Mesenchymal stem cell (in vitro differentiated cells and primary cell): Measurements from ENCODE around the gene TLN1.
A peak's percentile ranks its signal among the peaks of the same experiment; 100 is the strongest.

ENCODE experiments used
- DNase-seq: peaks from one replicate; pipeline ENCODE4 v3.0.0-alpha.2; 2013
- H2AFZ ChIP-seq: one replicate; pipeline ENCODE4 v1.6.1; 2013; ENCODE audit warnings: low read depth, mild to moderate bottlenecking, control low read depth, inconsistent platforms, low read length, moderate library complexity
- H2AK5ac ChIP-seq: 2 replicates; pipeline ENCODE4 v1.6.1; 2013; ENCODE audit warnings: low read length, moderate library complexity, mild to moderate bottlenecking, inconsistent platforms; ENCODE audit not compliant: severe bottlenecking
- H2BK120ac ChIP-seq: one replicate; pipeline ENCODE4 v1.6.1; 2013; ENCODE audit warnings: low read depth, mild to moderate bottlenecking, inconsistent platforms, low read length, moderate library complexity
- H2BK12ac ChIP-seq, 2 experiments: one replicate each; pipeline ENCODE4 v1.6.1; 2013; ENCODE audit warnings: inconsistent platforms in 2 of 2, low read length in 2 of 2, mild to moderate bottlenecking in 2 of 2, moderate library complexity in 2 of 2, control low read depth in 1 of 2
- H2BK15ac ChIP-seq: one replicate; pipeline ENCODE4 v1.6.1; 2013; ENCODE audit warnings: mild to moderate bottlenecking, low read depth, inconsistent platforms; ENCODE audit not compliant: poor library complexity, severe bottlenecking
- H2BK5ac ChIP-seq: 2 replicates; pipeline ENCODE4 v1.6.1; 2013; ENCODE audit warnings: low read depth, mild to moderate bottlenecking, low read length, control low read depth, inconsistent platforms; ENCODE audit not compliant: poor library complexity, severe bottlenecking
- H3K14ac ChIP-seq, 2 experiments: one replicate each; pipeline ENCODE4 v1.6.1; 2013; ENCODE audit warnings: inconsistent platforms in 2 of 2, low read length in 2 of 2, control low read depth in 1 of 2, mild to moderate bottlenecking in 1 of 2, moderate library complexity in 1 of 2
- H3K18ac ChIP-seq, 2 experiments: one replicate each; pipeline ENCODE4 v1.6.1; 2013; ENCODE audit warnings: inconsistent platforms in 2 of 2, low read length in 2 of 2, control low read depth in 1 of 2, low read depth in 1 of 2, mild to moderate bottlenecking in 1 of 2
- H3K23ac ChIP-seq, 2 experiments: one replicate each; pipeline ENCODE4 v1.6.1; 2013; ENCODE audit warnings: inconsistent platforms in 2 of 2, low read length in 2 of 2, mild to moderate bottlenecking in 2 of 2, moderate library complexity in 2 of 2, control low read depth in 1 of 2
- H3K27ac ChIP-seq: 2 replicates; pipeline ENCODE4 v1.5.1; 2013; ENCODE audit warnings: mild to moderate bottlenecking, moderate library complexity, low read length, control low read depth, inconsistent platforms; ENCODE audit not compliant: poor library complexity, severe bottlenecking
- H3K27me3 ChIP-seq, 2 experiments: 2 replicates each; pipeline versions ENCODE4 v1.6.1 to v1.7.0; 2013; ENCODE audit warnings: low read length in 2 of 2, mild to moderate bottlenecking in 2 of 2, moderate library complexity in 2 of 2, control low read depth in 1 of 2, inconsistent platforms in 1 of 2; ENCODE audit not compliant: control insufficient read depth in 1 of 2, insufficient read depth in 1 of 2
- H3K36me3 ChIP-seq, 2 experiments: 2 replicates each; pipeline versions ENCODE4 v1.6.1 to v1.7.0; 2013; ENCODE audit warnings: low read length in 2 of 2, control low read depth in 1 of 2, inconsistent platforms in 1 of 2, low read depth in 1 of 2, mild to moderate bottlenecking in 1 of 2; ENCODE audit not compliant: insufficient read depth in 2 of 2, control insufficient read depth in 1 of 2
- H3K4ac ChIP-seq, 2 experiments: one replicate each; pipeline ENCODE4 v1.6.1; 2013; ENCODE audit warnings: inconsistent platforms in 2 of 2, low read length in 2 of 2, mild to moderate bottlenecking in 2 of 2, moderate library complexity in 2 of 2, control low read depth in 1 of 2, low read depth in 1 of 2
- H3K4me1 ChIP-seq: 2 replicates; pipeline ENCODE4 v1.6.1; 2013; ENCODE audit warnings: low read depth, low read length, control low read depth; ENCODE audit not compliant: control insufficient read depth, insufficient read depth
- H3K4me2 ChIP-seq: 2 replicates; pipeline ENCODE4 v1.6.1; 2013; ENCODE audit warnings: low read length, mild to moderate bottlenecking, inconsistent platforms; ENCODE audit not compliant: poor library complexity, severe bottlenecking
- H3K4me3 ChIP-seq, 2 experiments: 2 replicates each; pipeline versions ENCODE4 v1.5.1 to v1.7.0; 2013; ENCODE audit warnings: low read length in 2 of 2, mild to moderate bottlenecking in 2 of 2, control low read depth in 1 of 2, low read depth in 1 of 2; ENCODE audit not compliant: insufficient read depth in 1 of 2
- H3K79me1 ChIP-seq: replicated peaks from 2 replicates; pipeline ENCODE4 v1.6.1; 2013; ENCODE audit warnings: mild to moderate bottlenecking, control low read depth, low read length, inconsistent platforms; ENCODE audit not compliant: poor library complexity, severe bottlenecking
- H3K9ac ChIP-seq: 2 replicates; pipeline ENCODE4 v1.7.0; 2013; ENCODE audit warnings: mild to moderate bottlenecking, low read length, moderate library complexity
- H3K9me3 ChIP-seq: 2 replicates; pipeline ENCODE4 v1.7.0; 2013; ENCODE audit warnings: mild to moderate bottlenecking, low read length; ENCODE audit not compliant: control insufficient read depth
- H4K8ac ChIP-seq: one replicate; pipeline ENCODE4 v1.6.1; 2013; ENCODE audit warnings: inconsistent platforms, mild to moderate bottlenecking, low read length, moderate library complexity
- H4K91ac ChIP-seq: one replicate; pipeline ENCODE4 v1.6.1; 2013; ENCODE audit warnings: mild to moderate bottlenecking, low read length, inconsistent platforms
- WGBS: methylation state at CpG from one replicate; pipeline ENCODE4 v1.1.7; 2013; ENCODE audit warnings: mixed read lengths; 5-methylcytosine and 5-hydroxymethylcytosine counted together

Gene TLN1

DNA sequence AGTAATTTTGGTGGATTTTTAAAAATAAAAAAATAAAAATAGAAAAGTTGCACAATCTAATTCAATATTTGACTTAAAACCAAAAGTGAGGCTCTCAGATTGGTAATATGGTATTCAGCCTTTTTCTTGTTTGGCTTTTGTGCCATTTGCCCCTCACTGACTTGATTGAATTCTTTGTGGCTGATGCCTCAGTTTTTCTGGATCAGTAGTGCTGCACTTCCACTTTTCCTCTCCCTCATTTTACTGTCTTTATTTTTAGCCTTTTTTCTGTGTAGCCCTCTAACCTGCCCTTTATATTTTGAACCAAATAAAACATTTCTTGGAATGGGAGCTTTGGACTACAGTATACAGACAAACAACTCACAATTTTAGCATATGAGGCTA, 25.9 kb upstream of the TLN1 start:
- Histone ChIP-seq H3K9ac (no peak overlapping the region), H3K27ac (peak overlapping the region; percentile 46), H3K4me3 (no peak overlapping the region), H2BK5ac (no peak overlapping the region), H2AFZ (no peak overlapping the region), H2AK5ac (no peak overlapping the region), H3K18ac (no peak overlapping the region), H3K14ac (no peak overlapping the region), H3K4me1 (peaks cover 28% of the 10 kb centered on the region), H3K23ac (no peak overlapping the region), H2BK120ac (no peak overlapping the region), H2BK12ac (no peak overlapping the region), H3K4me2 (no peak overlapping the region), H3K4ac (no peak overlapping the region), H3K27me3 (no peaks in the 10 kb centered on the region), H3K36me3 (peaks cover 17 to 26% of the 10 kb centered on the region in 2 experiments), H3K9me3 (no peaks in the 10 kb centered on the region), H4K91ac (no peak overlapping the region), H2BK15ac (no peak overlapping the region), H3K79me1 (peaks cover 18% of the 10 kb centered on the region), H4K8ac (no peak overlapping the region)
- DNase-seq, result no peak

DNA sequence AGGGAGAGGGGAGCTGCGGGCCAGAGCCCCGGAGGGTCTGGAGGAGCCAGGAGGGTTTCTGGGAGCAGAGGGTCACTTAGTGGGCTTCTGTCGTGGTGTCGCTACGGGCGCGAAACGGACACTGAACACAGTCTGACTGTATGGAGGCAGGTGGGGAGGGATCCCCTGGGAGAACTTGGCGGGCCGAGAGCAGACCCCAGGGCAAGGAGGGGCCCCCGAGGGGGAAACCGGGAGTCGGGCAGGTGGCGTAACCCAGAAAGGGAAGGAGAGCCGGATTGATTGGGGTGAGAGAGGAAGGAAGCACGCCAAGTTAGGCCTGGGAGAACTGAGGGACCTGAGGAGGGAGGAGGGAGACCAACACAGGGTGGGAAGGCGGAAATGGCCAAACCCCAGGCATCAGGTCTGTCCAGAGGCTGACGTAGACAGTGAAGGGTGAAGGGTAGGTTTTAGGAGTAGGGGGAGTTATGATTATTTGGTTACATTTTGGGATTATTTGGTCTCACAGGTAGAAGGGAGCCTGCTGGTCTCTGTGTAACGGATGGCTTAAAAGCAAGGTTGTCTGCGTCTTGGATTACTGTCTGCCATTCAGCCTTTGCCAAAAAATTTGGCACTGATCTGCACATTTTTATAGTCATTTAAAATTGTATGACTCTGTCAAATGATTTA, 25.4 kb upstream of the TLN1 start:
- Histone ChIP-seq H3K27ac (peak overlapping the region; percentile 55), H3K23ac (no peak overlapping the region), H3K9me3 (no peaks in the 10 kb centered on the region), H2BK15ac (no peak overlapping the region), H3K4me3 (peak overlapping the region; percentile 60 to 72), H2AFZ (no peak overlapping the region), H4K91ac (no peak overlapping the region), H4K8ac (peak overlapping the region; percentile 36), H3K79me1 (peaks cover 18% of the 10 kb centered on the region), H3K36me3 (peaks cover 22 to 31% of the 10 kb centered on the region in 2 experiments), H2BK12ac (no peak overlapping the region), H3K14ac (no peak overlapping the region), H2BK5ac (peak overlapping the region; percentile 4), H3K4me2 (peak overlapping the region; percentile 64), H2AK5ac (no peak overlapping the region), H3K27me3 (no peaks in the 10 kb centered on the region), H3K4me1 (peaks cover 30% of the 10 kb centered on the region), H2BK120ac (no peak overlapping the region), H3K18ac (no peak overlapping the region), H3K4ac (no peak overlapping the region), H3K9ac (peak overlapping the region; percentile 73)
- WGBS, result 20% methylated on average over 20 of the region's 20 CpGs
- DNase-seq, result peak; percentile 11

DNA sequence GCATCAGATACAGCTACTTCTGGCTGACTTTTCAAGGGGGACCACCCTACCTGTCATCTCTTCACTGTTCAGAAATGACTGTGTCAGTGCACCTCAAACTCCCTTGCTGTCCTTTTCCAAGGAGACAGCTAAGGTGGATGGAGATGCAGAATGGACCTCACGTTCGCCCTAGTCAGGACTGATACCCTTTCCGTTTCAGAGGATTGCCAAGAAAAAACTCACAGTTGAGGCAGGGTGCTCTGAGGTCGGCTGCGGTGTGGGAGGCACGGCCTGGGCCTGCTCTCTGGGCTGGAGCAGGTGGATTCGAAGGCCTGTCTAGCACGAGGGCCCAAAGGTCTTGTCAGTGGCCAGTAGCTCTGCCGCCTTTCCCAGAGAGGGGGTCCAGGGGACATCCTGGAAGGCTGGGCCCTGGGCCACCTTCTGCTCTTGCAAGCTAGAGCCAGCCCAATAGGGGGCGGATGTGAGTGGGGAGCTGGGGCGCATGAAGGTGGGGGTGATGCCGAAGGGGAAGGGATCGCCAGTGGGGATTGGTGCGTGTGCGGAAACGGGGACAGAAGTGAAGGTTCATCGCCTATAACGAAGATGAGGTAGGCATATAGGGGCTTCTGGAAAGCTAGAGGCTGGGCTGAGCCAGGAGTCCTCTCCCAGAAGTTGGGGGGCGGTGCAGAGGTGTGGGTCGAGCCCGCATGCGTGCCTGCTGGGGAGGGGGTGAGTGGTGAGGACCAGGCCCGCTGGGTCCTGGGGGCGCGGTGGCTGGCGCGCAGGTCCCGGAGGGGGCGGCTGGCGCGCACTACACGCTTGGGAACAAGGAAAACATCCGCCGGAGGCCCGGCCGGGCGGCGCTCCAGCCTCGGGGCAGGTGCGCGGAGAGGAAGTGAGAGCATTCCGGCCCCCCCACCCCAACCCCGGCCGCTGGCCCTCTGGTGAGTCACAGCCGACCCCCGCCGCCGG, 24.6 kb upstream of the TLN1 start:
- DNase-seq, result peak; percentile 21
- no peaks in the 10 kb centered on the region for H3K9me3 ChIP-seq
- H3K4me3 ChIP-seq, result peak overlapping the region; percentile 60 to 72
- WGBS, result 22% methylated on average over 38 of the region's 48 CpGs
- H2AFZ ChIP-seq, result no peak overlapping the region
- H3K23ac ChIP-seq, result peak overlapping the region in 1 of 2 experiments; percentile 63
- H3K79me1 ChIP-seq, result peaks cover 16% of the 10 kb centered on the region
- peak overlapping the region; percentile 33 for H2BK15ac ChIP-seq
- H3K4me2 ChIP-seq, result peak overlapping the region; percentile 64
- no peak overlapping the region for H4K91ac ChIP-seq
- peak overlapping the region; percentile 75 for H3K27ac ChIP-seq
- H3K18ac ChIP-seq, result no peak overlapping the region
- H2AK5ac ChIP-seq, result peak overlapping the region; percentile 77
- H3K36me3 ChIP-seq, result peaks cover 27 to 39% of the 10 kb centered on the region in 2 experiments
- H3K9ac ChIP-seq, result peak overlapping the region; percentile 73
- H3K4me1 ChIP-seq, result peaks cover 30% of the 10 kb centered on the region
- peak overlapping the region; percentile 63 for H2BK5ac ChIP-seq
- no peaks in the 10 kb centered on the region for H3K27me3 ChIP-seq
- H2BK120ac ChIP-seq, result no peak overlapping the region
- peak overlapping the region in 1 of 2 experiments; percentile 26 for H3K14ac ChIP-seq
- H2BK12ac ChIP-seq, result no peak overlapping the region
- H4K8ac ChIP-seq, result peak overlapping the region; percentile 36
- no peak overlapping the region for H3K4ac ChIP-seq

DNA sequence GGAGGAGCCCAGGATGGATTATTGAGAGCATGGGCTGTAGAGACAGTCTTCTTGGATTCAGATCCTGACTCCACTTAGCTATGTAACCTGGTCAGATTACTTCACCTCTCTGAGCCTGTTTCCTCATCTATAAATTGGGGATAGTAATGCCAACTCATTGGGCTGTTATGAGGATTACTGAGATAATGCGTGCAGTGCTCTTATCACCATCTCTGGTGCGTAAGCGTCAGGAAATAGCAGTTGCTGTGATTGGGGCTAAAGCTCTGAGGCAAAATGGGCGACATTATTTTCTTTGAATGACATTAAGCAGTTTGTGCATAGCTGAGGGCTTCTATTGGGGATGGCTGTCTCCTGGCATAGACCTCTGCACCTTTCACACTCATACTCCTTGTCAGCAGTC, 23.1 kb upstream of the TLN1 start:
- no peak overlapping the region for H2BK120ac ChIP-seq
- no peak overlapping the region for H3K23ac ChIP-seq
- H3K9me3 ChIP-seq, result no peaks in the 10 kb centered on the region
- peaks cover 31% of the 10 kb centered on the region for H3K4me1 ChIP-seq
- H3K4me2 ChIP-seq, result no peak overlapping the region
- H2BK15ac ChIP-seq, result no peak overlapping the region
- H3K27me3 ChIP-seq, result no peaks in the 10 kb centered on the region
- no peak overlapping the region for H2AK5ac ChIP-seq
- peaks cover 38 to 52% of the 10 kb centered on the region in 2 experiments for H3K36me3 ChIP-seq
- H2BK12ac ChIP-seq, result no peak overlapping the region
- H3K14ac ChIP-seq, result no peak overlapping the region
- no peak for DNase-seq
- WGBS, result 100% methylated on average over 3 of the region's 4 CpGs
- H3K4ac ChIP-seq, result no peak overlapping the region
- H3K4me3 ChIP-seq, result no peak overlapping the region
- H2AFZ ChIP-seq, result no peak overlapping the region
- H3K9ac ChIP-seq, result no peak overlapping the region
- no peak overlapping the region for H2BK5ac ChIP-seq
- no peak overlapping the region for H3K18ac ChIP-seq
- no peak overlapping the region for H4K8ac ChIP-seq
- no peak overlapping the region for H4K91ac ChIP-seq
- peaks cover 27% of the 10 kb centered on the region for H3K79me1 ChIP-seq
- no peak overlapping the region for H3K27ac ChIP-seq
